GM19438 (cell line): ENCODE data around the gene CREB3L4.

Experiments used
- ATAC-seq: cut with Tn5 transposase; IDR thresholded peaks from one replicate; pipeline ENCODE4 v1.9.1; 2021; ENCODE audit warnings: low read depth; ENCODE audit not compliant: unreplicated experiment

Gene CREB3L4

GRCh38 chr1:153967107-153967999 is at the start of gene CREB3L4:
CREB3L4 (plus strand) TSS chr1:153967902; CDS start chr1:153968526, 624 bp downstream.
- peak; percentile 60 for ATAC-seq

GRCh38 chr1:153919876-153920852 is 47.5 kb upstream of the CREB3L4 start:
- ATAC-seq: no peak

- no peak for ATAC-seq
Measured at GRCh38 chr1:153921080-153921802, 46.5 kb upstream of the CREB3L4 start.

- no peak for ATAC-seq
Measured at GRCh38 chr1:153921803-153922075, 46.0 kb upstream of the CREB3L4 start.

GRCh38 chr1:153922076-153922971 is 45.4 kb upstream of the CREB3L4 start:
- ATAC-seq: peak; percentile 27

GRCh38 chr1:153922972-153923925 is 44.5 kb upstream of the CREB3L4 start, which contains the start of gene GATAD2B:
GATAD2B (minus strand) TSS chr1:153922972; CDS start chr1:153828347, 94,625 bp downstream.
- ATAC-seq: peak; percentile 93

- no peak for ATAC-seq
Measured at GRCh38 chr1:153926405-153926804, 41.3 kb upstream of the CREB3L4 start.

- ATAC-seq: no peak
Measured at GRCh38 chr1:153928245-153928644, 39.5 kb upstream of the CREB3L4 start.

GRCh38 chr1:153928791-153929341 is 38.8 kb upstream of the CREB3L4 start:
- ATAC-seq: no peak

GRCh38 chr1:153929426-153929825 is 38.3 kb upstream of the CREB3L4 start:
- ATAC-seq: no peak

GRCh38 chr1:153929981-153930948 is 37.4 kb upstream of the CREB3L4 start:
- no peak for ATAC-seq

GRCh38 chr1:153932156-153933131 is 35.3 kb upstream of the CREB3L4 start:
- ATAC-seq: no peak

GRCh38 chr1:153933430-153933829 is 34.3 kb upstream of the CREB3L4 start:
- no peak for ATAC-seq

- ATAC-seq: no peak
Measured at GRCh38 chr1:153933955-153934354, 33.7 kb upstream of the CREB3L4 start.

GRCh38 chr1:153934746-153935145 is 33.0 kb upstream of the CREB3L4 start:
- no peak for ATAC-seq
